Amniotic stem cell (primary cell): ENCODE measurements around the gene SCN4A.
"Not testable (repeated sequence)": the region's sequence is repeated elsewhere in the genome, so short reads cannot be mapped to it uniquely, and the experiment has no call there.

Experiments used
- DNase-seq: peaks from one replicate; lab custom pipeline; 2025; lab: John Stamatoyannopoulos, UW

The SCN4A gene

GRCh38 chr17:63972796-63973195 lies at the start of gene SCN4A:
TSS of gene SCN4A (minus strand) at chr17:63972918. CDS start at chr17:63972841, 77 bp downstream.
- DNase-seq: no peak

DNA sequence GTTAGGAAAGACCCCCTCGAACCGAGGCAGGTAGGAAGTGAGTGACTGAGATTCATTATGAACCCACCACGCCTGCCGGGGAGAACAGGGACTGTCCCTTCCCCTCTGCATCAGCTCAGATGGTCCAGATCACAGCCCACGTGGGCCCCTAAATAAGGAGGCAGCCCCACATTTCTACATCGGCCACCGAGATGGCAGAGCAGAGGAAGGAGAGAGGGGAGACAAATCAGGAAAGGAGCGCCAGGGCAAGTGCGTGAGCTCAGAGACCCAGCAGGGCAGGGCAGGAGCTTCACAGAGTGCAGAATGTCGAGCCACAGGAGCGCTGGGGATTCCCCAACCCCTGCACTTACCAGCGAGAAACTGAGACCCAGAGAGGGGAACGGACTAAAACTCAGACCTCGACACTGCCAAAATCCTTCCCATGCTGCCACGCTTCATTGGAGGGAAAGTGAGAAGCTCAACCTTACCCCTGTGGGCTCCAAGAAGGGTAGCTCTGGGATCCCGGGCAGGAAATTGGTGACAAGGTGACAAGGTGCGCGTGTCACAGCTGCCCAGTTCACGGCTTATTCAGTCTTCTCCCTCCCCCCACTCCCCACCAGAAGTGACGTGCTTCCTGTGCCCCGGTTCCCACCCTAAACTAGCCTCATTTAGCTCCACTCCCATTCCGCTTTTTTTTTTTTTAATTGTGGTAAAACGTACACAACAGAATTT lies 47.5 kb upstream of the SCN4A start, which contains the start of gene ICAM2:
Gene ICAM2, minus strand, starts transcription at position 578 of the 711 bp plus-strand sequence. CDS start 13,942 bp downstream, outside the sequence.
- no peak for DNase-seq

DNA sequence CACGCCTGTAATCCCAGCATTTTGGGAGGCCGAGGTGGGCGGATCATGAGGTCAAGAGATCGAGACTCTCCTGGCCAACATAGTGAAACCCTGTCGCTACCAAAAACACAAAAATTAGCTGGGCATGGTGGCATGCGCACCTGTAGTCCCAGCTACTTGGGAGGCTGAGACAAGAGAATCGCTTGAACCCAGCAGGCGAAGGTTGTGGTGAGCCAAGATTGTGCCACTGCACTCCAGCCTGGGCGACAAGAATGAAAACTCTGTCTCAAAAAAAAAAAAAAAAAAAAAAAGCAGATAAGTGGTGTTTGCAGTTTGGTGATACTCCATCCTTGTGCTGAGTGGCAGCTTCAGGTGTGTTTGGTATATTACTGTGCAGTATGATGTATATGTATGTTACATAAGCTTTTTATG lies 46.8 kb upstream of the SCN4A start:
- not testable (repeated sequence) for DNase-seq

GRCh38 chr17:64017381-64017980 lies 44.8 kb upstream of the SCN4A start:
- no peak for DNase-seq

DNA sequence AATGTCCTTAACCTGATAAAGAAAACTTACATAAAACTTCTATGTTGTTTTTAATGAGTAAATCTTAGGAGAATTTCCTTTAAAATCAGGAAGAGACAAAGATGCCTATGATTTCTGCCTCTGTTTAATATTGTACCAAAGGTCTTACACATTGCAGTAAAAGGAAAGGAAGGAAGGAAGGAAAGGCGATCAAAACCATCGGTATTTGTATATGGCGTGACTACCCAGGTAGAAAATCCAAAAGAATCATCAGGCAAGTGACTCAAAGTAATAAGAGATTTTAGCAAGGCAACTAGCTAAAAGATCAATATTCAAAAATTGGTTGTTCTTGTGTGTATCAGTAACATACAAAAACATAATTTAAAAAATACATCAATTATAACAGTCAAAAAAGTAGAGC lies 44.3 kb upstream of the SCN4A start:
- no peak for DNase-seq

DNA sequence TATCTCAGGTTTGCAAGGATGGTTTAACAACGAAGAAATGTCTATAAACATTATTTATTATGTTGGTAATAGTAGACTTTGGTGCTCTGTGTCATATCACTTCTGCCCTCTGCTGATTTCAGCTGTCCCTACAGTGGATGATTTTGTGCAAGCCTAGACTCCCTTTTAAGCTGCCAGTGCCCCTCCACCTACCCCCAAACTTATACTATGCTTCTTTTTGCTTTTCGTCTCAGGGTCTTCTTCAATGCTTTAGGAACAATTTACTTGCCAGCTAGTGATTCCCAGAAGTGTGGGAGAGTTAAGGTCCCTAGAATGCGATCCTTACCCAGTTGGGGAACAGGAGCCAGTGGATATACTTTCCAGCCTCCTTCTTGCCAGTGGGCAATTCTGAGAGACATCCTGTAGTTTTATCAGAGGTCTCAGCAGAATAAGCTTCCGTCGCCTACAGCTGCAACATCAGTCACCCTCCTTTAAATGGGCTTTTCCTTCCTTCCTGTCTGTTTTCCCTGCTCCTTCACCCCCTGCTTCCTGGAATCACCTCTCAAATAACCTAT lies 43.6 kb upstream of the SCN4A start:
- DNase-seq: no peak

DNA sequence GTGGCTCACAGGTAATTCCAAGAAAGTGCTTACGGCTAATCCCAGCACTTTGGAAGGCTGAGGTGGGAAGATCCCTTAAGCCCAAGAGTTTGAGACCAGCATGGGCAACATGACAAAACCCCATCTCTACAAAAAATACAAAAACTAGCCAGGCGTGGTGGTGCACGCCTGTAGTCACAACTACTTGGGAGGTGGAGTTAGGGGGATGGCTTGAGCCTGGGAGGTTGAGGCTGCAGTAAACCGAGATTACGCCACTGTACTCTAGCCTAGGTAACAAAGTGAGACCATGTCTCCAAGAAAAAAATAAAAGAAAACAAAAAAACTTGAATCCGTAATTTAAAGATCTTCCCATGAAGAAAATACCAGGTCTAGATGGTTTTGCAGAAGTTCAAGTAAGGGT lies 42.7 kb upstream of the SCN4A start:
- DNase-seq: no peak

DNA sequence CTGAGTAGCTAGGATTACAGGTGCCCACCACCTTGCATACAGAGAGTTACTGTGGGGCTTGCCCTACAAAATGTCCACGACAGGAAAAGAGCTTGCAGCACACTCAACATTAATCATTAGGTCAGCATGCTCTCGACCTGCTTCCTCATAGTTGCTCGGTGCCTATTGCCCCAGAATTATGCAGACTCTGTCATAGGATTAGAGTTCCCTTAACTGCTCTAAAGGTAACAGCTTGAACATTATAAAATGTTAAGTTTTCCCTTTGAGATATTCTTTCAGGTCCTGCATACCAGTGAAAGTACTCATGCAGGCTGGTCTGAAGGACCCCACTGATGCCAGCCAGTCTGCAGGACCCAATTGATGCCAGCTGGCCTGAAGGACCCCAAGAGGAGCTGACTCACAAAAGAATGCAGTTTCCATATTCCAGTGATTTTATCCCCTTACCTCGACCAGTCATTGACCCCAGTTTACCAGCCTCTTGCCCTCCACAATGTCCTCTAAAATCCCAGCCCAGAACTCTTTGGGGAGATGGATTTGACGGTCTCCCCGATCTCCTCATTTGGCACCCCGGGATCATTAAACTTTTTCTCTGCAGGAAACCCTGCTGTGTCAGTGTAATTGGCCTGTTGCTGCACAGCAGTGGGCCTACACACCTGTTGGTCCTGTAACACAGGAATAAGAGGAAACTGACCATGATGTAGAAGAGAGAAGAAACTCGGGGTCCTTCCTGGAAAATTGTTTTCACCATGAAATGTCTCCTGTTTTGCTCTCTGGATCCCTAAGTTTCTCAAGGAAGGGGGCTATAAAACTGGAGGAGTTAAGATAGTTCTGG lies 37.1 kb upstream of the SCN4A start:
- no peak for DNase-seq

DNA sequence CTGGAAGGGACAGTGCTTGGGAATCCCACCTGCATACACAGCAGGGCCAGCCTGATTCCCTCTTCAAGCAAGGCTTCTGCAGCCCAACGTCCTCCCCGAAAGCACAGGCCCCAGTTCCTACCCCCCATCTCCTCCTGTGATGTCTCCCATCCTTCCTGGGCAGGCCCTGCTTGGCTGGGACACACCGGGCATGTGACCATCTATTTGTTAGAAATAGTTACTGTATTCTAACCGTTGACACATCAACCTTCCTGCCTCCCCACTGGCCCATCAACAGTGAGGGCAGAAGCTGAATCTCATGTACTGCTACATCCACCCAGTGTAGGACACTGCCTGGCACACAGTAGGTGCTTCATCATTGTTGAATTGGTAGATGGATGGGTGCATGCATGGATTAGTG lies 36.1 kb upstream of the SCN4A start:
- DNase-seq: no peak

- DNase-seq: no peak
Measured at GRCh38 chr17:64008346-64008745, 35.6 kb upstream of the SCN4A start.

DNA sequence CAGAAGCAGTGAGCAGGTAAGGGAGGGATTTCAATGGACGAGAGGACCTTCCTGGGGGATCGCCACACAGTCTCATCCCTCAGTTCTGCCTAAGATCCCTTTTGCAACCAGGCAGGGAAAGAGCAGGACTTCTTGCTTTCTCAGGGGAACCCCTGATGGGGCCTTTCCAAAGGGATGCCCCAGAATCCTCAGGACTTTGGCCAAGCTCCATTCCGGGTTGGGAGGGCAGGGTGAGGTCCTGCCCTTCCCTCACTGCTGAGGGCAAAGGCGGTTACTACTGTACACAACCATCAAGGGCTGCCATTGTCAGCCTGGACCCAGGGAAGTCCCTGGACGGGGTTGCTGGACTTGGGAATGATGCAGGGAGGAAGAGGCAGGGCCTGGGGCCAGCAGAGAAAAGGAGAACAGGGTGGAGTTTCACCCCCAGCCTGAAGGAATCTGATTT lies 35.1 kb upstream of the SCN4A start:
- DNase-seq: no peak

- not testable (repeated sequence) for DNase-seq
Measured at GRCh38 chr17:64007089-64007837, 34.5 kb upstream of the SCN4A start.

GRCh38 chr17:64006361-64007088 lies 33.8 kb upstream of the SCN4A start:
- no peak for DNase-seq

DNA sequence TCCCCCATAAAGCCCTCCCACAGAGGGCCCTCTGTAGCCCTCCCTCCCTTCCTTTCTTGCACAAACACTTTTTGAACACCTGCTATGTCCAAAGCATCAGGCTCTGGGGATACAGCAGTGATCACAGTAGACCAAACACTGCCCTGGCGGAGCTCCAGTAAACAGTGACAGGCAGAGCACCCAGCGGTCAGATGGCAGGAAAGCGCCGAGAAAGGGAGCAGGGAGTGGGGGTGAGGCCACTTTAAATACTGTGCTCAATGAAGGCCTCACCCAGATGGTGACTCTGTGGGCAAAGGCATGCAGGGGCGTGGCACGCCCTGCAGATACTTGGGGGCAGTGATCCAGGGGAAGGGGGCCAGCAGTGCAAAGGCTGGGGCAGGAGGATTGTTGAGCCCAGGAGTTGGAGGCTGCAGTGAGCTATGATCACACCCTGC lies 33.0 kb upstream of the SCN4A start:
- DNase-seq: no peak

GRCh38 chr17:64004903-64005733 lies 32.4 kb upstream of the SCN4A start:
- no peak for DNase-seq

GRCh38 chr17:64004218-64004770 lies 31.6 kb upstream of the SCN4A start:
- DNase-seq: no peak

- DNase-seq: no peak
Measured at GRCh38 chr17:64003526-64004121, 30.9 kb upstream of the SCN4A start.

DNA sequence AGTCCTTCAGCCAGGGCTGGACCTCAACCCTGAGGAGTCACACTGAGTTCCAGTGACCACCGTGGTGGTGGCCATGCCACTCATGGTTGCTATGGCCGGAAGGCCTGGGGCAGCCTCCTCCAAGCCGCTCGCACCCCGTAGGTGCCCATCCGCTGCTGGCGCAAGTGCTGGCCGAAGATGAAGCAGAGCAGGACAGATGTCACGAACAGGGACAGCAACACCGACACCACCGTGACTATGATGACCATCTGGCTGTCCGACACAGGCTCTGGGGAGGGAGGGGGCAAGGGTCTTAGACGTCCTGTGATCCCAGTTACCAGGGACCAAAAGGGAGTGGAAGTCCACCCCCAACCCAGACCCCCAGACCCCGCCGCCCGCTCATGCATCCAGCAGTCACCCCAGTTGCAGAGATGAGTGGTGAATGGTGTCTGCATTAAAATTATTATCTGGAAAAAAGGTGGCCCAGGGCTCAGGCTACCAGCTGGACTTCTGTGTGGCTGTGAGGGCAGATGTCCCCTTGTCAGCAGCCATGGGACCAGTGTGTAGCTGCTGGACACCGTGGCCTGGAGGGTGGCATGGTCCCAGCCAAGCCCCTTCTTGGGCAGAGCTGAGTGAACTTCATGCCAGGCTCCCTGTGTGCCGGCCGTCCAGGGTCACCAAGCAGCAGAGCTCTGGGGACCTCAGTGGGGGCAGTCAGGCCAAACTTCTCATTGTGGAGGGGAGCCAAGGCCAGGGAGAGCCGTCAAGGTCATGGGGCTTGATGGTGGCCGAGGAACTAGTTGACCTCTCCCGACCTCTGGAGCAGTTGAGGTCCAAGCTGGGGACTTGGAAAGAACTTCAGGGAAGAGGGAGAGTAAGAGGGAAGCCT lies 30.2 kb upstream of the SCN4A start:
- no peak for DNase-seq
